Activated T-cell treated with anti-CD3 and anti-CD28 coated beads for 1 hour (primary cell): ENCODE results near the gene ZNF524.

Experiments
- DNase-seq: peaks from one replicate; pipeline ENCODE4 v3.0.0-alpha.2; 2020; ENCODE audit warnings: low read depth

ZNF524 gene

GRCh38 chr19:55642153-55643002 lies 42.3 kb downstream of the ZNF524 start:
- no peak for DNase-seq

- DNase-seq: peak; percentile 70
Measured at GRCh38 chr19:55643003-55643886, 43.2 kb downstream of the ZNF524 start, which contains the start of gene ZNF581. TSS of gene ZNF581 (plus strand) at chr19:55643649. CDS start at chr19:55644572, 923 bp downstream.

DNA sequence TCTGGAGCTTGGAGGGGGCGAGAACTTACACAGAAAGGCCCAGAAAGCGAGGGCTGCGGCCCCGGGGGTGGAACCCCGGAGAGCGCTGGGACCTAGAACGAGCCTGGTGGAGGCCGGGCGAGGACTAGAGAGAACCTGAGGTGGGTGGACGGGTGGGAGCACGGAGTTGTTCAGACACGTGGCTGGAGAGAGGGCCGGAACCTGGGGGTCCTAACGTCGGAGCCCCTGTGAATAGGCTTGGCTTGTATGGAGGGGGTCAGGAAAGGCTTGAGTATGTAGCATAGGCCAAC lies 43.7 kb downstream of the ZNF524 start:
- no peak for DNase-seq

DNA sequence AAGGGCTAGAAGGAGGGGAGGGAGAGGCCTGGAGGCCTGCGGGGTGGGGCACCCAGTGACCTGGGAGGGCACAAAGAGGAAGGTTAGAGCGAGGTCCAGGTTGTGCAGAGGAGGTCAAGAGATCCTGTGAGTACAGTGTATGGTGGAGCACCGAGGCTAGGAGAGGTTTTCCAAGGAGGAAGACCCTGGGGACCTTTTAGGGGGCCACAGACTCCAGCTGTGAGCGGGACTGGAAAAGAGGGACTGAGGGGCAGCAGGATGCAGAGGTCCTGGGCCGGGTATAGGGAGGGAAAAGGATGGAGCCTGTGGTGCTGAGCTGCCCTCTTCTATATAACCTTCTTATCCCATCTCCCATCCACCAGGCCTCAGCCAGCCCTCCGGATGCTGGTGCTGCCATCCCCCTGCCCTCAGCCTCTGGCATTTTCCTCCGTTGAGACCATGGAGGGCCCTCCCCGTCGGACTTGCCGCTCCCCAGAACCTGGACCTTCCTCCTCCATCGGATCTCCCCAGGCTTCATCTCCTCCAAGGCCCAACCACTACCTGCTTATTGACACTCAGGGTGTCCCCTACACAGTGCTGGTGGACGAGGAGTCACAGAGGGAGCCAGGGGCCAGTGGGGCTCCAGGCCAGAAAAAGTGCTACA lies 44.2 kb downstream of the ZNF524 start:
- no peak for DNase-seq

DNA sequence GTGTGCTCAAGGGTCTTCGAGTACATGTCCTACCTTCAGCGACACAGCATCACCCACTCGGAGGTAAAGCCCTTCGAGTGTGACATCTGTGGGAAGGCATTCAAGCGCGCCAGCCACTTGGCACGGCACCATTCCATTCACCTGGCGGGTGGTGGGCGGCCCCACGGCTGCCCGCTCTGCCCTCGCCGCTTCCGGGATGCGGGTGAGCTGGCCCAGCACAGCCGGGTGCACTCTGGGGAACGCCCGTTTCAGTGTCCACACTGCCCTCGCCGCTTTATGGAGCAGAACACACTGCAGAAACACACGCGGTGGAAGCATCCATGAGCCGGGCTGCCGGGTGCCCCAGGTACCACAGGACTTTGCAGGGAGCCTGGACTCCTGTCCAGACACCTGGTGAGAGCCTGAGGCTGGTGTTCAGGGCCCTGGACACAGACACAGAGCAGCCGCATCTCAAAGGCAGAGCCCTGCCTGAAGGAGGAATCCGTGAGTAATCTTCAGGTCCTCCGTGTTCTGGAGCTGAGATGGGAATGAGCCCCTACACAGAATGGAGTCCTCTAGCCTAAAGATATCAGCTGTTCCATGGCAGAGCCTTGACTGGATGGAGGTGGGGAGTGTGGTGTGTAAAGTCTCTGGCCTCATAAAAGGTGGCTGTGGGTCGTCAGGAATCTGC lies 44.9 kb downstream of the ZNF524 start:
- no peak for DNase-seq

DNA sequence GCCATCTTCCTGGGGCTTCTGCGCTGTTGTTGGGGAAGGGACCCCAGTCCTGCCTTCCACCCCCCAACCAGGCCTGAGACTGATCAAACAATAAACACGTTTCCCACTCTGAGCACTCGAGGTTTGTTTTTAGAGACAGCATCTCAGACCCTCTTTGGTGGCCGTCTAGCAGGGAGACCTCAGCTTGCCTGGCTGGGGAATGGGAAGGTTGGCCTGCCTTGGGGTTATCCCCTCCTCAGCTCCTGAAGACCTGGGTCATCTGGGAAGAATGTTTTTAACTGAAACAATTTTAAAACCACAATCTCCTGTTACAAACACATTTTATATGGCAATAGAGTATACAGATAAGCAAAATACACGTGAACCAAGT lies 45.4 kb downstream of the ZNF524 start:
- no peak for DNase-seq

DNA sequence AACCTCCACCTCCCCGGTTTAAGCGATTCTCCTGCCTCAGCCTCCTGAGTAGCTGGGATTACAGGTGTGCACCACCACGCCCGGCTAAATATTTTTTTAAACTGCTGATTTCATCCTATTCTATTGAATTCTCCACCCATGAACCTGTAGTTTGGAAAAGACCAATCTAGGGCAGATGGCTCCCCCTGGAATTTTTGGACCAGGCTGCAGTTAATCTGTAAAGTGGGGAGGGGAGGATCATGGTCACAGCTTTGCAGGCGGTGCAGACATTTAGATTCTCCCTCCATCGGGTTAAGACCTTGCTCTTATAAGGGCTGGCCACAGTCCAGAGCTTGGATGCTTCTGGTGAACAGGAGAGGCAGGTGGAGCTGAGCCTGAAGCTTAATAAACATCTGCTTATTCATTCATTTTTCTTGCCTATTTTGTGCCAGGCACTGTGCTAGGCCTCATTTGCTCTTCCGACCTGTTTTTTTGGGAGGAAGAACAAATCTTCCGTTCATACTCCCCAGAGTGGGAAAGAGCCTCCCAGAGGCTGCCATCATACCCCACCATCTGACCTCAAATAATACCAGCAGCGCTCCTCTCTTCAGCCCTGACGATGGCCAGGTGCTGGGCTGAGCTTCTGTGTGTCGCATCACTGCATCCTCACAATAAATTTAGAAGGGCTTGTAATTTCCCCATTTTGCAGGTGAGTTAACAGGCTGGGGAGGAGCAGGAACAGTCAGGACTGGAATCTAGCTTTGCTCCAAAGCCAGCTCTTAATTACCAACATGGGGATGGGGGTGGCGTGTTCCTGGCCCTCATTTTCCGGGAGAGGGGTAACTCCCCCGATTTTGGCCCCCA lies 47.0 kb downstream of the ZNF524 start:
- DNase-seq: no peak

- no peak for DNase-seq
Measured at GRCh38 chr19:55647732-55648584, 47.9 kb downstream of the ZNF524 start, which contains the start of gene CCDC106. TSS of gene CCDC106 (plus strand) at chr19:55648212. CDS start at chr19:55649047, 835 bp downstream.

GRCh38 chr19:55648585-55649267 lies 48.6 kb downstream of the ZNF524 start:
- DNase-seq: no peak

GRCh38 chr19:55649268-55650125 lies 49.4 kb downstream of the ZNF524 start:
- DNase-seq: no peak

DNA sequence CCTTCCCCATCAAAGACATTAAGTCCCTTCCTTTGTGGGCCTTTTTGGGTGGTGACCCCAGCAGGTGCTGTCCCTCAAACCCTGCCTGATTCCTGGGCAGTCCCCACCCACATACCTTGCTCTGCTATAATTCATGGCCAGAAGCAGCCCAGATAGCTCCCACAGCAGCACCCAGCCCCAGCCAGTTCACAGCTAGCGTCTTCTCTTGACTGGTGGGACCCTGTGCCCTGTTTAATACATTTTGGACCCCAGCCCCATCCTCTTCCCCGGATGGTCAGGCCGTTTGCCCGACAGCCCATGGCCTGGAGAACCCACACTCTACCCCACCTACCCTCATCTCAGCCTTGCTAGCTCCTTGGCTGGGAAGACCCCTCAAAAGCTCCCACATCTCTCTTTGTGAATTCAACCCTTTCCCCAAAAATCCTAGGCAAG lies 50.1 kb downstream of the ZNF524 start:
- no peak for DNase-seq

DNA sequence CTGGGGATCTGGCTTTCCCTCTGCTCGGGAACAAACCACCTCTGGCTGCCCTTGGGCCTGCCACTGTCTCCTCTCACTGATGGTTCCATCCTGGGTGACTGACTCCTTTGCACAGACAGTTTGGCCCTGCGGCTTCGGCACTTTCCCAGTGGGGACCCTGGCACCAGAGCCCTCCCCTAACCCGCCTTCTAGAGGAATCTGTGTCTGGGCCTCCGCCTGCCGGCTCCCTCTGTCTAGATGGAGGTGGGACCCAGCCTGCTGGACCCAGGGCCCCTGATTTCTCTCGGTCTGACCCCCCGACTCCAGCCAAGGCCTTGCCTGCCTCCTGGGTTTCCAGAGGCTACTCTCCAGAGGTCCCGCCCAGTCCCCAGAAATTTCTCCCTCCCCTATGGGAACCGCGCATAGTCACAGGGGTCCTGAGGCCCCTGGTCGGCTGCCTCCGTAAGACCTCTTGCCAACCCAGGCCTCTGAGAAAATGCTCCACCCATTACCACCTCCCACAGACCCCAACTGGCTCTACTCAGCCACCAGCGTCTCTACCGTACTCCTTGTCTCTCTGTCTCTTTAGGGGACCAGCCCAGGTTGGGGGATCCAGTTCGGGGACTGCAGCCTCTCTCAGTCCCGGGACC lies 50.6 kb downstream of the ZNF524 start:
- no peak for DNase-seq

DNA sequence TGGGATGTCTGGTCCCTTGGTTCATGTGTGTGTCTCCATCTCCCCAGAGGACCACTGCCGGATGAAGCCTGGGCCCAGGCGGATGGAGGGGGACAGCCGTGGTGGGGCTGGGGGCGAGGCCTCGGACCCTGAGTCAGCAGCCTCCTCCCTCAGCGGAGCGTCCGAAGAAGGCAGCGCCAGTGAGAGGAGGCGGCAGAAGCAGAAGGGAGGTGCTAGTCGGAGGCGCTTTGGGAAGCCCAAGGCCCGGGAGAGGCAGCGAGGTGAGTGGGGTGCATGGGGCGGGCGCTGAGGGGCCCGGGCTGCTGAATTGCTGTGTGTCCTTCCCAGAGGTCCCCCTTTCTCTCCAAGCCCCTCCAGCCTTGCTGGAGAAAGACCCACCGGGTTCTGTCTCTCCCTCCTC lies 51.1 kb downstream of the ZNF524 start:
- DNase-seq: no peak

DNA sequence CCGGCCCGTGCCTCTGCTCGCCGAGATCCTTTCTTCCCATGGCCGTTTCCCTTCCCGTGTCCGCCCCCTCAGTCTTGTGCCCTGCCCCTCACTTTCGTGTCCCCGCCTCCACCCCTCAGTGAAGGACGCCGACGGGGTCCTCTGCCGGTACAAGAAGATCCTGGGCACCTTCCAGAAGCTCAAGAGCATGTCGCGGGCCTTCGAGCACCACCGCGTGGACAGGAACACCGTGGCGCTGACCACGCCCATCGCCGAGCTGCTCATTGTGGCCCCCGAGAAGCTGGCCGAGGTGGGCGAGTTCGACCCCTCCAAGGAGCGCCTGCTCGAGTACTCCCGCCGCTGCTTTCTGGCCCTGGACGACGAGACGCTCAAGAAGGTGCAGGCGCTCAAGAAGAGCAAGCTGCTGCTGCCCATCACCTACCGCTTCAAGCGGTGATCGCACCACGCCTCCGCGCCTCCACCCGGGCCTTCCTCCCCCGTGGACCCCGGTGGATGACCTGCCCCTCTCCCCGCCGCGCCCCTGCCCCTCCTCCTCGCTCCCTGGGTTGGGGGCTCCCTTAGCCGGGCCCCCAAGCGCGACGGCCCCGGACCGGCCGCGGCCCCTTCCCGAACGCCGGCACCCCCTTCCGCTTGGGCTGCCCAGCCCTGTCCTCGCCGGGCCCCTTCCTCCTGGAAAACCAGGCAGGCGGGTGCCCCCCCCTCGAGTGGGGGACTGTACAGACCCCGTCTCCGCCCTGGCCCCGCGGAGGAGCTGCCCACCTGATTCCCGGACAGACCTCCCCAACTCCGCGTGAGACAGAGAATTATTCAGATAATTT lies 52.4 kb downstream of the ZNF524 start:
- DNase-seq: no peak
